Activated CD4-positive, alpha-beta T cell treated with anti-CD3 and anti-CD28 coated beads for 48 hours (primary cell): ENCODE results near the gene ZNF586.

Experiments
- DNase-seq: peaks from one replicate; pipeline ENCODE4 v3.0.0-alpha.2; 2020

The ZNF586 gene

DNA sequence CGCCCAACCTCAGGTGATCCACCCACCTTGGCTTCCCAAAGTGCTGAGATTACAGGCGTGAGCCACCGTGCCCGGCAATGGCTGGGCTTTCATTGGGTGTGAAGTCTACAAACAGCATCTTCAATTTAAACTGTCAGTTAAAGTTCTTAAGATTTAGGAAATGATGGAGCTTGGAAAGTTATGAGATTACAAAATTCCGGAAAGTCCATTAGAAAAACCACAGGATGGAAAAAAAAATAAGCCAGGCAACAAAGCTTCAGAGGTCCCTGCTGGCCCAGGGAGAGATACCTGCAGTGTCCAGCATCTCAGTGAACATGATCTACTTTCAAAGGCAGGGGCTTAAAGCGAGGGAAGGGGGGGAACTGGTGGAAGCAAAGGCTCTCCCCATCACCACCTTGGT, 56.0 kb downstream of the ZNF586 start:
- DNase-seq, result no peak

DNA sequence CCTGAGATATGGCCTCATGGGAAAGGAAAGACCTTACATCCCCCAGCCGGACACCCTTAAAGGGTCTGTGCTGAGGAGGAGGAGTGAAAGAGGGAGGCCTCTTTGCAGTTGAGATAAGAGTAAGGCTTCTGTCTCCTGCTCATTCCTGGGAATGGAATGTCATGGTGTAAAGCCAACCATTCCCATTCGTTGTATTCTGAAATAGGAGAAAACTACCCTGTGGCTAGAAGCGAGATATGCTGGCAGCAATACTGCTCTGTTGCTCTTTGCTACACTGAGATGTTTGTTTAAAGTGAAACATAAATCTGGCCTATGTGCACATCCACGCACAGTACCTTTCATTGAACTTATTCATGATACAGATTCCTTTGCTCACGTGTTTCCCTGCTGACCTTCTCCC, 59.8 kb downstream of the ZNF586 start:
- DNase-seq, result no peak

DNA sequence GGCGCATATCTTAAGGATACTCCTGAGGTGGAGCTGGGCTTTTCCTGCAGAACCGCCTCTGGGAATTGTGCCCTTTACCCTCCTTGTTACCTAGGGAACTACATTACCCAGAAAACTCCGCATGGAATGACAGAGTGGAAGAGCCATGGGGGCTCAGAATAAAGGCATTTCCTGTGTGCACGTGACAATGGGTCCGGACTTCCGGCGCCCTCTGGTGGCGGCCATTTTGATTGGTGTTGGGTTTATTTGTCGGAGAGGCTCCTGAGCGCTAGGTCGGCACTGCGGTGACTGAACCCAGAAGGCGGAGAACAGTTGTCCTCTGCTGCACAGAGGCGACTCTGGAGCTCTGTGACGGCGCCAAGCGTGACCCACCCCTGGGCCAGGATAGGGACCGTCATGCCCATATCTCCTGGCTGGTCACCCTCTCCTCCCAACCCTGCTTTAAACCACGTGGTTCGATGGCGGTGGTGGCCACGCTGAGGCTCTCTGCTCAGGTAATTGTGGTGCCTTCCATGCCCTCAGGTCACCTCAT, 60.7 kb downstream of the ZNF586 start, which contains the start of gene ZNF587B:
Gene ZNF587B, plus strand, starts transcription at position 229 of the 532 bp plus-strand sequence. Its CDS starts 230 bp downstream, at position 459.
- DNase-seq, result peak; percentile 58
